GM12872 (cell line): ENCODE measurements around the gene CMTM7.

ENCODE experiments used
- TF ChIP-seq, protein P1 (sequence below): IDR thresholded peaks from 3 replicates; pipeline ENCODE4 v1.5.1; 2011; ENCODE audit warnings: low read depth, mild to moderate bottlenecking, low read length, moderate library complexity; ENCODE audit not compliant: insufficient read depth

CMTM7 gene

DNA sequence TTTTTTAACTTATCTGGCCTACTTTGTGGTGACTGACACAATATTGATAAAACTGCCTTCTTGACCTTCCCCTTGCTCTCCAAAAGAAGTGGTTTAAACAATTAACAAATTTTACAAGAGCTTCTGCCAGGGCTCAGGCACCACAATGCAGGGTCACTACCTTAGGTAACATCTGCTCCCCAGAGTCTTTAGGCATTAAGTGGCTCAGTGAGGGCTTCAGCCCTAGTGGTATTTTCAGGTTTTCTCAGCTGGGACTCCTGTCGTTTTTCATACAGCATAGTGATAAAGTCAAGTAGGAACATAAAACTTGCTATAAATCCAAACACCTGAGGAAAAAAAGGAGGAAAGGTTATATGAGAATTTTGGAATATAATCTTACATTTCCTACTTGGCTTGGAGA is 92.1 kb downstream of the CMTM7 start:
- TF ChIP-seq, protein P1, sequence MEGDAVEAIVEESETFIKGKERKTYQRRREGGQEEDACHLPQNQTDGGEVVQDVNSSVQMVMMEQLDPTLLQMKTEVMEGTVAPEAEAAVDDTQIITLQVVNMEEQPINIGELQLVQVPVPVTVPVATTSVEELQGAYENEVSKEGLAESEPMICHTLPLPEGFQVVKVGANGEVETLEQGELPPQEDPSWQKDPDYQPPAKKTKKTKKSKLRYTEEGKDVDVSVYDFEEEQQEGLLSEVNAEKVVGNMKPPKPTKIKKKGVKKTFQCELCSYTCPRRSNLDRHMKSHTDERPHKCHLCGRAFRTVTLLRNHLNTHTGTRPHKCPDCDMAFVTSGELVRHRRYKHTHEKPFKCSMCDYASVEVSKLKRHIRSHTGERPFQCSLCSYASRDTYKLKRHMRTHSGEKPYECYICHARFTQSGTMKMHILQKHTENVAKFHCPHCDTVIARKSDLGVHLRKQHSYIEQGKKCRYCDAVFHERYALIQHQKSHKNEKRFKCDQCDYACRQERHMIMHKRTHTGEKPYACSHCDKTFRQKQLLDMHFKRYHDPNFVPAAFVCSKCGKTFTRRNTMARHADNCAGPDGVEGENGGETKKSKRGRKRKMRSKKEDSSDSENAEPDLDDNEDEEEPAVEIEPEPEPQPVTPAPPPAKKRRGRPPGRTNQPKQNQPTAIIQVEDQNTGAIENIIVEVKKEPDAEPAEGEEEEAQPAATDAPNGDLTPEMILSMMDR, result no peak

DNA sequence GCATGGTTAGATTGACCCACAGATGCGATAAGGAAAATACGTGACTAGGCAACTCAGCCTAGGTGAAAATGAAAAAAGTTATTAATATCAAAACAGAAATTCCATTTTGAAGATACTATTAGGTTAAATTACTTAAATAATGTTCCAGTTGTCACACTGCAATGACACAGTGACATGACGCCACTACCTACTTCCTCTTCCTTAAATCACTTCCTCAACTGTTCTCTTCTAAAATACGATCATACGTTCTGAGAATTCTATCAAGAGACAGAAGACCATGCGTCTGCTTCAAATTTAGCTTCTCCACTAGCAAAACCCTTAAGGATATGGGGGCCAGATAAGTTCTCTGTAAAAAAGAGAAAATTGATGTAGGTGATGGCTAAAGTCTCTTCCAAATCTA is 92.8 kb downstream of the CMTM7 start:
- TF ChIP-seq, protein P1, result no peak

DNA sequence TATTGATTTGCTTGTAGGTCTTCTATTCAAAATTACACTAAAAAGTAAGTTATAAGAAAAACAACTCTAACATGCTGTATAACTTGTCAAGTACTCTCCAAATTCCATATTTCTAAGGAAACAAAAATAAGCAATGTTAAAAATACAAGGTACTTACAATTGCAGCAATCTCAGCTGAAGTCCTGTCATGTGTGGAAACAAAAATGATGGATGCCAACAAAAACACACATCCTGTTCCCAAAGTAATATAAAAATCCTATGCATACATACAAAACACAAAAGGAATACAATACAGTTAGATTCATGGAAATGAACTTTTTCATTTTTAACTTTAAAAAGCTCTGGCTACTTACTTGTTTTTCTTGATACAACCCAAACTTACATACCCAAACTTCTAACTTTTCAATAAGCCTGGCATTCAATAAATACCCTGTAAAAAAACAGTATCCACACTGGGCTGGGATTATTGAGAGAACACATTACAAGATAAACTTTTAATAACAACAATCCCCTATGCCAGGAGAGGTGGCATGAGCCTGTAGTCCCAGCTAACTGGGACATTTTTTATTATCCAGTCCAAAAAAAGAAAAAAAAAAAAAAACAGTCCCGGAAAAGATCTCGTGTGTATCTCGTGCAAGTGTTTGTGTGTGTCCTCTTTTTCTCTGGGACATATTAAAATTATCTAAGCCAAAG is 96.3 kb downstream of the CMTM7 start:
- TF ChIP-seq, protein P1, result no peak

DNA sequence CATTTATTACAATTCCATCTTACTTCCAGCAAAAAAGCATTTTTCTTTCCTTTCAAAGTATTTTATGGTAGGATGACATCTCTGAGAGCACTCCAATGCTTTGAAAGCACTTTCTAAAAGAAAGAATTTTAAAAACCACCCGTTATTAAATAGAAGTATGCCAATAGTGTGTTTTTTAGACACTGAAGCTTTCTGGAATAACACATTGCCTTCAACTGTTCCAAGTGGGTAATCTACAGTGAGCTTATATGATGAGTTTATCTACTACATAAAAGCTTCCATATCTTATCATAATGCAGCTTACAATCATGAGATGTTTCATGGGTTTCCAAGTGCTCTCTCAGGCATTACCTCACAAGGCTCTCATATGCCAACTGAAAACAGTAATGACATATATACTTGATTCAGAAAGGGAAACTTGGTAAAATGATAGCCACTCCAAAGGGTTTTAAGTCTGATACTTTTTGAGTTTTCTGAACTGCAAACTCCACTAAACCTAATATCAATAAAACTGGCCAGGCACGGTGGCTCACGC is 96.9 kb downstream of the CMTM7 start:
- TF ChIP-seq, protein P1, result no peak

DNA sequence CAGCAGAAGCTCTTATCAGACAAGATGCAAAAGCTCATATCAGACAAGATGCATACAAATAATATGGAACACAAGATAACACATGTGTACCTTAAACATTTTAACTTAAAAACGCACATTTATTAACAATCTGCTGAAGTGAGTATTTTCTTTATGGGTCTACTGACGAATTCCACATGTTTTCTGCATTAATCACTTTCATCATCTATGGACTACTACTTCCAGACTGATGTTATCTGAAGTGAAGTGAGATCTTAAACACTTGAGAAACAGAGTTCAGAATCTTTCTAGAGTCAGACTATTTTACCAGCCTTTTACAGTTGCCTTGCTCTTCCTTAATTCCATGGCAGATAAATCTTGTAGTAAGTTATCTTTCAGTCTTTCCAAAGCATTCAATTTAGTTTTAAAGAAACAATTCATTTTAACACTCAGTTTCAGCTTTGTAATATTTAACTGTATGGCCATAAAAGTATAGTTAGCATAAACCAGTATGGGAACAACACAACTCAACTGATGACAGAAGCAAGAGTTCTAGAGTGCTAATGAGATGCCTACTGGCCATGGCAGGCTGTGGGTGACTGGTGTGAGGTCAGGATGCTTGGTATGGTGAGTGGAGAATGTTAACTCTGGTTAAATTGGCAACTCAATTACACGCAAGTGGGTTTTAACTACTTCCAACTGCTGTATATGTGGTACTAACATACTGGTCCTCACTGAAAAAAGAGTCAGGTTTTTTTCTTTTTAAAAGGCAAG is 101.2 kb downstream of the CMTM7 start:
- TF ChIP-seq, protein P1, result no peak

DNA sequence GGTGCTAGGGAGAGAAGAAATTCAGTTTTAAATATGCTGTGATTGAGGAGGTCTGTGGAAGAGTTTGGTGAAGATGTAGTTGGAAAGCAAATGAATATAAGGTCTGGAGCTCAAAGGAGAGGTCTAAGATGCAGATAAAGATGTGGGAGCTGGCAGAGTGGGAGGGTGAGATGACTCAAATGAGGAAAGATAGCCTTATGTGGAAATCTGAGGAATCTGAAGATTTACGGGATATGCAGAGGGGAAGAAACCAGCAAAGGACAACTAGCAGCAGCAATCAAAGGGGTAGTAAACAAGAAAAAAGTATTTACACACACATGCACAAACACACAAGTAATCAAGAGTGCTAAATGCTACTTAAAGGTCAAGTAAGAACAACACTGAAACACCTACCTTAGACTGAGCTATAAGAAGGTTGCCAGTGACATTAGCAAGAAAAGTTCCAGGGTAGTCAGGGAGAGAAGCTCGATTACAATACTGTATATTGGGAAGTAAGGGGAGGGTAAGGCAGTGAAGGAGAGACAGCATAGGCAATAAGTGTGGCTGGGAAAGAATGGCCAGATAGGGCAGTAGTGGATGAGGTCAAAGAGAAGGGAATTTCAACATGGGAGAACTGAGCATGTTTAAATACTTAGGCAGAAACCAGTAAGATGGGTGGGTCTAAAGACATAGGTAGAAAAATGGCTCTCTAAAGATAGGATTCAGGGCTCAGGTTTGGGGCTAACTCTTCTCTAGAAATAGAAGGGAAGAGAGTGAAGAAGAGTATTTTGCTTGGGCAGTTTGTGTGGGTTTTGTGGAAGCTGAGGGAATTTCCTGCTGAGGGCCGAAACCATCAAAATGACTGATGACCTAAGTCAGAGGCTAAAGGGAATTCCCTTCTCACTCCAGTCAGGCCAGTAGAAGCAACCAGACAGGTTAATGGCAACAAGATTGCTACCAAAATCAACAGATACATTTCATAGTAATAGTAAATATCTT is 102.1 kb downstream of the CMTM7 start:
- TF ChIP-seq, protein P1, result no peak
